Breast epithelium (tissue), 3 donors: ENCODE results near the gene PREP.

Source experiments
- POLR2AphosphoS5 ChIP-seq, 3 donors: sonication (generic); formaldehyde crosslinking; IDR thresholded peaks; one replicate each; pipeline ENCODE4 v1.6.1; 2017; ENCODE audit warnings: antibody characterized with exemption in 3 of 3
- TF ChIP-seq, protein P1 (sequence below), 3 donors: fragments of 450-650 bp; IDR thresholded peaks; one replicate each; pipeline ENCODE4 v1.5.1; 2016 to 2017; ENCODE audit warnings: antibody characterized with exemption in 3 of 3, mild to moderate bottlenecking in 3 of 3, moderate library complexity in 3 of 3

DNA sequence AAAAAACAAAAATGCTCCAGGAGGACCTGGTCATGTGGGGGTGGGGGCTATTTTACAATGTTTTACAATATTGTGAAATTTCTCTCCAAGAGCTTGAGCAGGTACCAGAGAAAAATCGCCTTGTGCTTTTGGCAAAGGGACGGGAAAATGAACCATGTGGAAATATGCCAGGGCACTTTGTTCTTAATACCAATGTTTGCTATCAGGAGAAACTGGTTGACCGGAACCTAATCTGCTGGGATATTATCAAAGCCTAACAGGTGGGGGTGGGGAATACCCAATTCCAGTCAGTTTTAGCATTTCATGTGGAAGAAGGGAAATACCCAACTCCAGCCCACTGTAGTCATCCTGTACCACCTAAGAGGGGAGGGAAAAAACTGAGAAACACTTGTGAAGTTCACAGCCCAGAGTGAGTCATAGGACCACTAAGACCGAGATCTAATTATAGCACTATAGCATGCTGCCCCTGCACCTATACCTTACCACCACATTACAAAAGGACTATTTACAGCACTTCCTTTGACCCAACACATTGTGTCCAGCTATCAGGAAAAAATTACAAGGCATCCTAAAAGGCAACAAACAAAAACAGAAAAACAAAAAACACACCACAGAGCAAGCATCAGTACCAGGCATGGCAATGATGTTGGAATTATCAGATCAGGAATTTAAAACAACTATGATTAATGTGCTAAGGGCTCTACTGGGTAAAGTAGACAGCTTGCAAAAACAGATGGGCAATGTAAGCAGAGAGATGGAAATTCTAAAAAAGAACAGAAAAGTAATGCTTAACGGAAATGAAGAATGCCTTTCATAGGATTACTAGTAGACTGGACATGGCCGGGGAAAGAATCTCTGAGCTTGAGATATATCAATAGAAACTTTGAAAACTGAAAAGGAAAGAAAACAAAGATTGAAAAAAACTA, 138.9 kb downstream of the PREP start:
- TF ChIP-seq POLR2AphosphoS5 (IDR thresholded peaks at IDR 0.05): no peak
- TF ChIP-seq, protein P1, sequence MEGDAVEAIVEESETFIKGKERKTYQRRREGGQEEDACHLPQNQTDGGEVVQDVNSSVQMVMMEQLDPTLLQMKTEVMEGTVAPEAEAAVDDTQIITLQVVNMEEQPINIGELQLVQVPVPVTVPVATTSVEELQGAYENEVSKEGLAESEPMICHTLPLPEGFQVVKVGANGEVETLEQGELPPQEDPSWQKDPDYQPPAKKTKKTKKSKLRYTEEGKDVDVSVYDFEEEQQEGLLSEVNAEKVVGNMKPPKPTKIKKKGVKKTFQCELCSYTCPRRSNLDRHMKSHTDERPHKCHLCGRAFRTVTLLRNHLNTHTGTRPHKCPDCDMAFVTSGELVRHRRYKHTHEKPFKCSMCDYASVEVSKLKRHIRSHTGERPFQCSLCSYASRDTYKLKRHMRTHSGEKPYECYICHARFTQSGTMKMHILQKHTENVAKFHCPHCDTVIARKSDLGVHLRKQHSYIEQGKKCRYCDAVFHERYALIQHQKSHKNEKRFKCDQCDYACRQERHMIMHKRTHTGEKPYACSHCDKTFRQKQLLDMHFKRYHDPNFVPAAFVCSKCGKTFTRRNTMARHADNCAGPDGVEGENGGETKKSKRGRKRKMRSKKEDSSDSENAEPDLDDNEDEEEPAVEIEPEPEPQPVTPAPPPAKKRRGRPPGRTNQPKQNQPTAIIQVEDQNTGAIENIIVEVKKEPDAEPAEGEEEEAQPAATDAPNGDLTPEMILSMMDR (IDR thresholded peaks at IDR 0.05): no peak
